AG09309 (cell line): ENCODE data around the gene MAST4.

Source experiments
- DNase-seq: peaks from one replicate; pipeline ENCODE4 v3.0.0-alpha.2; 2010; ENCODE audit warnings: low read depth
- H3K4me3 ChIP-seq: 2 replicates; pipeline ENCODE4 v1.5.1; 2011; ENCODE audit warnings: mild to moderate bottlenecking, low read depth, low read length, moderate library complexity; ENCODE audit not compliant: control insufficient read depth
- CTCF ChIP-seq: IDR thresholded peaks from 2 replicates; pipeline ENCODE4 v1.5.1; 2011; ENCODE audit warnings: mild to moderate bottlenecking, low read depth, low read length, inconsistent platforms; ENCODE audit not compliant: insufficient read depth, control insufficient read depth; ENCODE audit errors: missing control alignments

MAST4 gene

DNA sequence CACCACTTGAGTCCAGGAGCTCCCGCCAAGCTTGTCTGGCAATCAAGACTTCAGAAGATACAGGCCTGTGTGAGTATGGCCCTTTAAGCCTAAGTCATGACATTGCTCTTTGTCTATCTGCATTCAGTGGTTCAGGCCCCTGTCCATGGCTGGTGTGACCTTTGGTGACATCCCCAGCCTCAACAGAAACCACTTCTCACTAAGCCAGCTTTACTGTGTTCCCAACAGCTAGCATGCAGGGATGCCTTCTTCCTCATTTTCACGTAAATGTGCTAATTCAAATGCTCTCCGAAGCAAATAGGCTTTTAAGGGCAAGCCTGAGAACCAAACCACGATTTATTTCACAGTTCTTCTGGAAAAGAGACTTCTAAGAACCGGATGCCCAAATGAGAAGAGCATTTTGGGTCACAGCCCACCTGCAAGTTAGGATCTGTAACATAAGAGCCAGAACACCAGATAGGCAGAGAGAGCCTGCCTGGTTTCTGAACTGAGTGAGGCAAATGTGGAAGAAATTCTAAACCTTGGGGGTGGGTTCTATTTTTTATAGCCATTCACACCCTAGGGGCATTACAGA lies 585.5 kb downstream of the MAST4 start:
- TF ChIP-seq CTCF = no peak
- no peak overlapping the region for H3K4me3 ChIP-seq
- no peak for DNase-seq

- H3K4me3 ChIP-seq = no peak overlapping the region
- no peak for TF ChIP-seq CTCF
- DNase-seq = peak; percentile 41
Observed at GRCh38 chr5:67182301-67182790, 586.2 kb downstream of the MAST4 start.

- DNase-seq = no peak
- H3K4me3 ChIP-seq = no peak overlapping the region
- no peak for TF ChIP-seq CTCF
Observed at GRCh38 chr5:67183859-67184258, 587.7 kb downstream of the MAST4 start.

DNA sequence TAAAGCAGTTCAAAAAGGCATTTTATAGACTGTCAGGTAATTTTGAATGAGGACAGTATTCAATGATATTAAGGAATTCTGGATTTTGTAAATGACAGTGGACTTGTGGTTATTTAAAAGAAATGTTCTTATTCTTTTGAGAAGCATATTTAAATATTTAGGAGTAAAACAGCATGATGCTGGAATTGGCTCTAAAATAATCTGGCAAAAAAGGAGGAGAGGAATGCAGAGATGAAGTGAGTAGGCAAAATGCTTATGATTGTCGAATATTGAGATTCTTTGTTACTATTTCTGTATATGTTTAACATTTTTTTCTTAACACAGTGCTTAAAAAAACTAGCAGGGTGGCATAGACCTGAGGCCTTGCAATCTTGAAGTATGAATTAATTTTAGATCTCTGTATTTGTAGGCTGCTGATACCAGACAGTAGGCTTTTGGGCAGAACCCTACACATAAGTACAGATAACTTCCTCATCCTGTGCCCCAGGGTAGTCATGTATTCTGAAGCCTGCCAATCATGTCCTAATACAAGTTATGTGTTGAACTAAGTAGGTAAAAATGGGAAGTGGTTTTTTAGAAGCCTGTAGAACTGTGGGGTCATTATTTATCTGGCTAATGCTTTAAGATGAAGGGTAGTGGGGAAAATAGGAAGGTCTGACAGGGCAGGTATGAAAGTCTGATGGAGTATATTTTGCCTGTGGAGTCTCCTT lies 591.0 kb downstream of the MAST4 start:
- no peak overlapping the region for H3K4me3 ChIP-seq
- no peak for TF ChIP-seq CTCF
- no peak for DNase-seq

- no peak overlapping the region for H3K4me3 ChIP-seq
- DNase-seq = no peak
- TF ChIP-seq CTCF = no peak
Observed at GRCh38 chr5:67188274-67189078, 592.3 kb downstream of the MAST4 start.

- no peak for TF ChIP-seq CTCF
- no peak overlapping the region for H3K4me3 ChIP-seq
- DNase-seq = no peak
Observed at GRCh38 chr5:67189079-67189354, 592.8 kb downstream of the MAST4 start.
